Pancreas (tissue), 10 donors: Measurements from ENCODE around the gene SCIN. TPM values are rescaled to one million over a fixed set of nuclear protein-coding genes. Genes with fewer than 3 reads are reported as not detected.

ENCODE experiments used
- ATAC-seq, 4 donors: fragments of 200-7000 bp; cut with Tn5 transposase; one replicate each; pipeline versions ENCODE4 v1.8.0 to v1.9.1; 2020; ENCODE audit warnings: mild to moderate bottlenecking in 4 of 4, moderate library complexity in 4 of 4
- DNase-seq, 6 donors: peaks; one replicate each; pipeline ENCODE4 v3.0.0-alpha.2; 2020
- FAIRE-seq: peaks from 2 replicates; lab custom pipeline; 2012; peaks lifted over from hg19 to GRCh38; lab: Jason Lieb, UNC
- H3K27ac ChIP-seq, 4 donors: fragments of 200-600 bp; sonication (generic); 1 replicate in 3 of 4; 2 replicates in 1 of 4; pipeline versions ENCODE4 v1.5.0 to v1.8.0; 2020
- H3K27me3 ChIP-seq, 4 donors: fragments of 200-600 bp; one replicate each; pipeline ENCODE4 v1.8.0; 2021
- H3K36me3 ChIP-seq, 3 donors: fragments of 200-600 bp; sonication (generic) in 1 of 3; one replicate each; pipeline versions ENCODE4 v1.5.0 to v1.8.0; 2020 to 2021
- H3K4me1 ChIP-seq, 3 donors: fragments of 200-600 bp; one replicate each; pipeline ENCODE4 v1.8.0; 2021
- H3K4me3 ChIP-seq, 4 donors: fragments of 200-600 bp; sonication (generic) in 2 of 4; one replicate each; pipeline versions ENCODE4 v1.5.0 to v1.8.0; 2020 to 2021
- H3K9me3 ChIP-seq, 4 donors: fragments of 200-600 bp; one replicate each; pipeline ENCODE4 v1.8.0; 2021
- WGBS, 2 donors: extraction: QIAGEN DNeasy Blood & Tissue Kit; methylation state at CpG; one replicate each; pipeline ENCODE4 v1.1.7; 2013; 5-methylcytosine and 5-hydroxymethylcytosine counted together
- intact Hi-C, 3 donors: fragments of 100-400 bp; cut with DNase I; formaldehyde crosslinking; loops; one replicate each; pipeline versions ENCODE4 v1.11.1 to v1.14.2; 2022
- polyA plus RNA-seq, 2 donors: library from polyadenylated mRNA; stranded (reverse); fragments of 200-250 nt; gene quantifications; one replicate each; pipeline ENCODE4 v1.2.3, GENCODE V29; 2013
- total RNA-seq, 6 donors: library from RNA; stranded (reverse); fragmentation: NEBNext Ultra II Directional in 4 of 6; extraction: Animal tissue kit (Norgen Biotek cat#: 25700) in 4 of 6; gene quantifications; one replicate each; pipeline versions ENCODE4 v1.2.1 to v1.2.4, GENCODE V29; 2021 to 2023
- TF ChIP-seq, protein P1 (sequence below), 4 donors: fragments of 200-600 bp; sonication (generic) in 3 of 4; IDR thresholded peaks; one replicate each; pipeline versions ENCODE4 v1.5.0 to v1.8.0; 2021; ENCODE audit warnings: antibody characterized with exemption in 4 of 4
- donor health status: healthy with polysubstance abuse.
- donor health status: DM: no; HTN: no; CAD: no; lungs with moderate emphysema.
- donor health status: DM: no; HTN: no; CAD: no.
- donor health status: control.
- donor health status: control.
- donor health status: Bipolar disorder and iron deficiency.
- donor health status: DM: yes; HTN: yes; CAD: no.
- donor health status: DM: no; HTN: no; CAD: no.
- donor health status: DM: no; HTN: no; CAD: no.
- donor health status: DM: yes; HTN: yes; CAD: no.

The SCIN gene
- total and polyA plus RNA-seq, 8 donors, result 0.39 to 6.1 (median 1.1) TPM

DNA sequence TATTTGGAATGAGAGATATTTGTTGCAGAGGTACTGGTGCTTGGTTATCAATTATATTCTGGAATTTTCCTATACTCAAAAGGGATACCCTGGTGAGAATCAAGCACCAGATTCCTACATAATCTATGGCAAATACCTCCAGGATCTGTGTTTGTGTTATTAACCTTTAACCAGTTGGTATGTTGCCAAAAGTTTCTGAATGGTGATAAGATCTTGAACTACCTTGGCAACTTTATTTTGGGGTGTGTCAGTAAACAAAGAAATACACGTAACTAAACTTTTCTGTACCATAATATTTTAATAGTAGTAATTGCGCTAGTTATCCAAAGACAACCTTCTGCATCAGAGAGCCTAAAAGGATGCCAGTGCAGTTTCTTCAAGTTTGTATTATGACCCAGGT, 13.4 kb downstream of the SCIN start:
- intact Hi-C loops, result no loop called here
- DNase-seq (no peak), FAIRE-seq (no peak), ATAC-seq (peak in 3 of 4 donors; percentile 22 to 56 (median 50))
- Histone ChIP-seq H3K4me1 (peaks cover 0 to 3% (median 0%) of the 10 kb centered on the region in 3 donors), H3K36me3 (no peaks in the 10 kb centered on the region), H3K27me3 (no peaks in the 10 kb centered on the region), H3K9me3 (no peaks in the 10 kb centered on the region), H3K4me3 (no peak overlapping the region), H3K27ac (no peak overlapping the region)
- TF ChIP-seq, protein P1, sequence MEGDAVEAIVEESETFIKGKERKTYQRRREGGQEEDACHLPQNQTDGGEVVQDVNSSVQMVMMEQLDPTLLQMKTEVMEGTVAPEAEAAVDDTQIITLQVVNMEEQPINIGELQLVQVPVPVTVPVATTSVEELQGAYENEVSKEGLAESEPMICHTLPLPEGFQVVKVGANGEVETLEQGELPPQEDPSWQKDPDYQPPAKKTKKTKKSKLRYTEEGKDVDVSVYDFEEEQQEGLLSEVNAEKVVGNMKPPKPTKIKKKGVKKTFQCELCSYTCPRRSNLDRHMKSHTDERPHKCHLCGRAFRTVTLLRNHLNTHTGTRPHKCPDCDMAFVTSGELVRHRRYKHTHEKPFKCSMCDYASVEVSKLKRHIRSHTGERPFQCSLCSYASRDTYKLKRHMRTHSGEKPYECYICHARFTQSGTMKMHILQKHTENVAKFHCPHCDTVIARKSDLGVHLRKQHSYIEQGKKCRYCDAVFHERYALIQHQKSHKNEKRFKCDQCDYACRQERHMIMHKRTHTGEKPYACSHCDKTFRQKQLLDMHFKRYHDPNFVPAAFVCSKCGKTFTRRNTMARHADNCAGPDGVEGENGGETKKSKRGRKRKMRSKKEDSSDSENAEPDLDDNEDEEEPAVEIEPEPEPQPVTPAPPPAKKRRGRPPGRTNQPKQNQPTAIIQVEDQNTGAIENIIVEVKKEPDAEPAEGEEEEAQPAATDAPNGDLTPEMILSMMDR (IDR thresholded peaks at IDR 0.05), result no peak
- WGBS, 2 donors, result 27 to 32% methylated on average over 2 of the region's 2 CpGs

DNA sequence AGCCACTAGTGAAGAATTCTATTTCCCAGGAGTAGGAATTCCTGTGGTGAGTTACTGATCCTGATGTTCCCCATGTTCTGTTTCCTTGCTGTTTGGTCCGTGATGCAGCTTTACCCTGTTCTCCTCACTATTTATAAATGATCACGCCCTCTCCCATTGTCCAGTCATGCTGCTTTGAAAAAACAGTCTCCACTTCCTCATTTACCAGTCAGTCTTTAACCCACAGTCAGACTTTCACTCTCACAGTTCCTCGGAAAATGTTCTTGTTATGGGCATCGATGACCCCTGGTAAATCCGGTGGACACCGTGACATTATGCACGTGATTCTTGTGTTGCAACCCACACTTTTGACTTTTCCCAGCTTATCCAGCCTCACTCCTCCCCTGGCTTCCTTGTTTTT, 14.4 kb downstream of the SCIN start:
- H3K4me1 ChIP-seq, result peaks cover 0 to 3% (median 0%) of the 10 kb centered on the region in 3 donors
- no peaks in the 10 kb centered on the region for H3K36me3 ChIP-seq
- ATAC-seq (peak in 3 of 4 donors; percentile 56 to 88 (median 79)), FAIRE-seq (no peak), DNase-seq (peak in 1 of 6 donors; percentile 29)
- H3K27ac ChIP-seq, result no peak overlapping the region
- no peaks in the 10 kb centered on the region for H3K27me3 ChIP-seq
- intact Hi-C loops, result no loop called here
- 78 to 84% methylated on average over 7 of the region's 7 CpGs for WGBS, 2 donors
- TF ChIP-seq, protein P1 (IDR thresholded peaks at IDR 0.05), result no peak
- no peaks in the 10 kb centered on the region for H3K9me3 ChIP-seq
- H3K4me3 ChIP-seq, result no peak overlapping the region

DNA sequence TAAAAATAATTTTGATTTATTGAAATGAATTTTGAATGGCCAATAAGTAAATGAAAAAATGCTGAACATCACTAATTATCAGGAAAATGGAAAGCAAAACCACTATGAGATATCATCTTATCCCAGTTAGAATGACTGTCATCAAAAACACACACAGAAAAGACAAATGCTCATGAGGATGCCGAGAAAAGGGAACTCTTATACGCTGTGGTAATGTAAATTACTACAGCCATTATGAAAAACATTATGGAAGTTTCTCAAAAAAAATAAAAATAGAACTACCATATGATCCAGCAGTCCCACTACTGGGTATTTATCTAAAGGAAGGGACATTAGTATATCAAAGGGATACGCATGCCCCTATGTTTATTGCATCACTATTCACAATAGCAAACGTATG, 15.8 kb downstream of the SCIN start:
- no peak overlapping the region for H3K4me3 ChIP-seq
- no peaks in the 10 kb centered on the region for H3K27me3 ChIP-seq
- no peak overlapping the region for H3K27ac ChIP-seq
- H3K36me3 ChIP-seq, result no peaks in the 10 kb centered on the region
- no peak for FAIRE-seq
- WGBS, 2 donors, result 67 to 73% methylated on average over 4 of the region's 4 CpGs
- no peaks in the 10 kb centered on the region for H3K9me3 ChIP-seq
- no peak for ATAC-seq
- intact Hi-C loops, result no loop called here
- TF ChIP-seq, protein P1 (IDR thresholded peaks at IDR 0.05), result no peak
- H3K4me1 ChIP-seq, result peaks cover 0 to 3% (median 0%) of the 10 kb centered on the region in 3 donors
- no peak for DNase-seq

DNA sequence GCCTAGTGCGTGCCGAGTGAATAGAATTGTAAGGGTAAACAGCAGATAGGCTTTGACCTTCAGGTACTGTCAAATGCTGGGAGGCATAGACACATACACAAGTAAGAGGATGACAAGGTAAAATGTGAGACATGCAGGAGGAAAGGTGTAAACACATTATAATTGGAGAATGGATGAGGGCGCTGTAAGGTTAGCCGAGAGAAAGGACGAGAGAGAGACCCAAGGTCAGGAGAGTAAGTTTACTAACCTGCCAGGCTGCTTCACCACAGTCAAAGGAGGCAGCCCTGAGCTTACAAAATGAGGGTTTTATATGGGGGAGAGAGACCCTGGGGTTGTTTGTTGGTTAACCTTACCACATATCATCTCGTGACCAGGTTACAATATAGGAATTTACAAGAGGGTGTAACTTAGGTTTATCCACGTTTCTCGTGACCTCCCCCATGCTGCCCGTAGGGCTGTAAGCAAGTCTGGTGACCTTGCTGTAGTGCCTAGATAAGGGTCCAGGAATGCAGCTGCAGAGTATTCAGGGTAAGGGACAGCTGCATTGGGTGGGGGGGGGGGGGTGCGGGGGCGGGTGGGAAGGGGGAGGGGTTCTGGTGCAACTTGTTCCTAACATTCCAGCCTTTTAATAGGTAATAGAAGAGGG, 17.9 kb downstream of the SCIN start:
- FAIRE-seq (no peak), ATAC-seq (no peak), DNase-seq (no peak)
- intact Hi-C loops, result no loop called here
- Histone ChIP-seq H3K27ac (no peak overlapping the region), H3K9me3 (no peaks in the 10 kb centered on the region), H3K4me3 (no peak overlapping the region), H3K27me3 (no peaks in the 10 kb centered on the region), H3K36me3 (no peaks in the 10 kb centered on the region), H3K4me1 (peaks cover 0 to 1% (median 0%) of the 10 kb centered on the region in 3 donors)
- 82 to 88% methylated on average over 9 to 11 of the region's 11 CpGs for whole genome bisulfite sequencing, 2 donors
- TF ChIP-seq, protein P1 (IDR thresholded peaks at IDR 0.05), result no peak

DNA sequence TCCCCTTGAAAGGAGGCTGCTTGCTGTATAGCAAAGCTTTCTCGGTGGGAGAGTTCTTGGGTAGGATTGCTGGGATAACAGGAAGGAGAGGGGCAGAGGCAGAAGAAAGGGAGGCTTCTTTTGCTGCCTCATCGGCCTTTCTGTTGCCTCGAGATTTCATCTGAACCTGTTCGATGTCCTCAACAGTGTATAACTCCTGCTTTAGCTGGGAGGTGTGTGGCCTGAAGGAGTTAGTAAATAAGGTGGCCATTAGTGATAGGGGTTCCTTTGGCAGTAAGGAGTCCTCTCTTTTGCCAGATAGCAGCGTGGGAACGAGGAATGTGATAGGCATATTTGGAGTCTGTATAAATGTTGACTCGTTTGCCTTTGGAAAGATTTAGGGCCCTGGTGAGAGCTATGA, 20.0 kb downstream of the SCIN start:
- H3K27me3 ChIP-seq, result no peaks in the 10 kb centered on the region
- DNase-seq, result no peak

More for the DNA sequence above, 20.0 kb downstream of the SCIN start:
- WGBS, 2 donors, result 55 to 60% methylated on average over 7 of the region's 7 CpGs
- H3K4me3 ChIP-seq, result no peak overlapping the region
- no peaks in the 10 kb centered on the region for H3K4me1 ChIP-seq
- FAIRE-seq, result no peak
- TF ChIP-seq, protein P1 (IDR thresholded peaks at IDR 0.05), result no peak
- intact Hi-C loops, result no loop called here
- ATAC-seq, result no peak
- H3K9me3 ChIP-seq, result no peaks in the 10 kb centered on the region
- H3K36me3 ChIP-seq, result no peaks in the 10 kb centered on the region
- H3K27ac ChIP-seq, result no peak overlapping the region
